ENCODE measurements around the gene NEURL1. TPM values are rescaled to one million over a fixed set of nuclear protein-coding genes. Genes with fewer than 3 reads are reported as not detected.

Gene NEURL1
- total and polyA plus RNA-seq, 10 of the 15 experiments (the other 5 are each of a cell fraction or from before 2014, with no cell fraction given), result 0.02 to 0.05 (median 0.05) TPM; not detected in 6

- TF ChIP-seq ZBTB33 (IDR thresholded peaks at IDR 0.05), result no peak
- TF ChIP-seq CHD1 (IDR thresholded peaks at IDR 0.05; ENCODE audit: low read depth, low read length), result no peak
- 0 out of 2 replicates have a peak, but pooled peaks have one; percentile 19 for TF ChIP-seq MTA3 (IDR thresholded peaks at IDR 0.05; ENCODE audit: borderline replicate concordance, low read length)
- no peak for TF ChIP-seq KLF5 (IDR thresholded peaks at IDR 0.05; ENCODE audit: partially characterized antibody)
- 0 out of 2 replicates have a peak, but pooled peaks have one; percentile 12 for TF ChIP-seq GATAD2B (conservative IDR thresholded peaks at IDR 0.05; ENCODE audit: low read depth)
- TF ChIP-seq E2F8 (IDR thresholded peaks at IDR 0.05; ENCODE audit: low read depth, partially characterized antibody), result no peak
- TF ChIP-seq IRF5 (IDR thresholded peaks at IDR 0.05; ENCODE audit: borderline replicate concordance), result no peak
- no peak for TF ChIP-seq MEF2B (IDR thresholded peaks at IDR 0.05; ENCODE audit: partially characterized antibody, poor library complexity, severe bottlenecking)
- no peak for TF ChIP-seq E2F4 (IDR thresholded peaks at IDR 0.05; ENCODE audit: low read depth, low read length)
- TF ChIP-seq PML (IDR thresholded peaks at IDR 0.05; ENCODE audit: low read length), result no peak
- TF ChIP-seq BRCA1 (IDR thresholded peaks at IDR 0.05; ENCODE audit: low read depth, low read length), result no peak
- no peak for TF ChIP-seq ASH2L (IDR thresholded peaks at IDR 0.05; ENCODE audit: borderline replicate concordance, low read depth)
- no peak for TF ChIP-seq CBFB (IDR thresholded peaks at IDR 0.05; ENCODE audit: low read depth)
- TF ChIP-seq SIN3A (IDR thresholded peaks at IDR 0.05; ENCODE audit: low read depth, low read length), result no peak
- no peak for TF ChIP-seq RBBP5 (conservative IDR thresholded peaks at IDR 0.05)
- no peak for TF ChIP-seq MXI1 (IDR thresholded peaks at IDR 0.05; ENCODE audit: low read depth, low read length)
- TF ChIP-seq POU2F2 (IDR thresholded peaks at IDR 0.05; ENCODE audit: borderline replicate concordance, low read depth, low read length), result no peak
- no peak for TF ChIP-seq SKIL (IDR thresholded peaks at IDR 0.05; ENCODE audit: low read depth, poor library complexity, severe bottlenecking)
- TF ChIP-seq PKNOX1 (IDR thresholded peaks at IDR 0.05), result no peak
- TF ChIP-seq RFX5 (IDR thresholded peaks at IDR 0.05; ENCODE audit: low read depth, low read length), result no peak
- no peak for TF ChIP-seq KDM1A (IDR thresholded peaks at IDR 0.05; ENCODE audit: borderline replicate concordance)
Measured at GRCh38 chr10:103472005-103472404, 21.5 kb upstream of the NEURL1 start (continued).

All from GM12878 (cell line).